ENCODE measurements around the gene G2E3.

The G2E3 gene

GRCh38 chr14:30657606-30658163 lies 98.7 kb downstream of the G2E3 start:
- no peak for DNase-seq

DNA sequence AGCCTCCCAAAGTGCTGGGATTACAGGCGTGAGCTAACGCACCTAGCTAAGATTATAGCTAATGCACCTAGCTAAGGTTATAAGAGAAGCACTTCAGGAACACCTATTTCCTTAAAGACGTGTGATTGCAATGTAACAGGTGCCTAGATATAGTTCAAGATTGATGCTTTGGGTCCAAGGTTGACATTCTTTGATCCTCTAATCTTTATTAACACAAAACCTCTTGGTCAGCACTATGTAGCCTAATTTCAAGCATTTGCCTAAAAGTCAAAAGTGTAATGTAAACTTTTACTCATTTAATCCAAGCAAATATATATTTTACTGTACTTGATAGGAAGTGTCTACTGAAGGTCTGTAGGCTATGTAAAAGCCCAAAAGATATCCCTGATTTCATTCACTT lies 99.7 kb downstream of the G2E3 start:
- no peak for DNase-seq

DNA sequence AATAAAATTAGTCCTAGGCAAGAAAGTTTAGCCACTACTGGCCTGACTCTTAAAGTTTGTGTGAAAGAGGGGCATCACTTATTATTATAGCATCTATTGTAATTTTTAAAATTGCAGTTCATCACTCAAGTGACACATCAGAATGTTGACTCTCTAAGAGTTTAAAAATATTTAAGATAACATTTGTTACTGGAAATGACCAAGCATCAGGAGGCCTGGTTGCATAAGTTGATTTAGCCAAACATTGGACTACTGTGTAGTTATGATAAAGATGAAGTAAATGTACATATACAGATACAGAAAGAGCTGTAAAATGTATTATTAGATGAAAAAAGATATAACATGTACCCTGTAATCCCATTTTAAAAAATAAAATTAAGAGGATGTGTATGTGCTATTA lies 110.6 kb downstream of the G2E3 start:
- no peak for DNase-seq

All from SHP77 (cell line).